CMK (cell line): ENCODE data around the gene ASB13.

Source experiments
- DNase-seq: peaks from one replicate; pipeline ENCODE4 v3.0.0-alpha.2; 2010; ENCODE audit warnings: low read depth

ASB13 gene

GRCh38 chr10:5666008-5666840 lies at the start of gene ASB13:
Gene ASB13, minus strand, starts transcription at chr10:5666595. Its CDS starts 44 bp downstream, at chr10:5666551.
- DNase-seq: no peak

GRCh38 chr10:5711642-5712041 lies 45.2 kb upstream of the ASB13 start:
- DNase-seq: no peak

GRCh38 chr10:5710859-5711258 lies 44.5 kb upstream of the ASB13 start:
- no peak for DNase-seq

GRCh38 chr10:5709865-5710264 lies 43.5 kb upstream of the ASB13 start:
- DNase-seq: no peak

GRCh38 chr10:5708356-5708755 lies 42.0 kb upstream of the ASB13 start:
- no peak for DNase-seq

GRCh38 chr10:5698062-5698461 lies 31.7 kb upstream of the ASB13 start:
- DNase-seq: no peak

GRCh38 chr10:5697342-5697741 lies 30.9 kb upstream of the ASB13 start:
- no peak for DNase-seq

GRCh38 chr10:5694573-5694972 lies 28.2 kb upstream of the ASB13 start:
- DNase-seq: no peak

GRCh38 chr10:5692461-5693358 lies 26.3 kb upstream of the ASB13 start:
- DNase-seq: peak; percentile 41

GRCh38 chr10:5691786-5692185 lies 25.4 kb upstream of the ASB13 start:
- no peak for DNase-seq

- DNase-seq: no peak
Observed at GRCh38 chr10:5688587-5688986, 22.2 kb upstream of the ASB13 start.

- DNase-seq: no peak
Observed at GRCh38 chr10:5685764-5686240, 19.4 kb upstream of the ASB13 start.

GRCh38 chr10:5684971-5685763 lies 18.8 kb upstream of the ASB13 start:
- peak; percentile 38 for DNase-seq

GRCh38 chr10:5684318-5684970 lies 18.0 kb upstream of the ASB13 start, which contains the start of gene TASOR2:
Gene TASOR2, plus strand, starts transcription at chr10:5684838. Its CDS starts 35,805 bp downstream, at chr10:5720643.
- peak; percentile 88 for DNase-seq

GRCh38 chr10:5683065-5683464 lies 16.7 kb upstream of the ASB13 start:
- no peak for DNase-seq

- DNase-seq: no peak
Observed at GRCh38 chr10:5681930-5682329, 15.5 kb upstream of the ASB13 start.

GRCh38 chr10:5679606-5680005 lies 13.2 kb upstream of the ASB13 start:
- no peak for DNase-seq

GRCh38 chr10:5679037-5679435 lies 12.6 kb upstream of the ASB13 start:
- no peak for DNase-seq

GRCh38 chr10:5678397-5679036 lies 12.1 kb upstream of the ASB13 start:
- no peak for DNase-seq

GRCh38 chr10:5670662-5671375 lies 4.4 kb upstream of the ASB13 start:
- DNase-seq: no peak
